ENCODE measurements around the gene KCNB1.

The KCNB1 gene

GRCh38 chr20:49482621-49483017 is at the start of gene KCNB1:
Gene KCNB1 (minus strand): TSS chr20:49482668. CDS start chr20:49482480, 188 bp downstream.
- peak; percentile 51 for DNase-seq

- DNase-seq: no peak
These were observed 47.0 kb upstream of the KCNB1 start for GRCh38 chr20:49529470-49529869.

GRCh38 chr20:49526568-49526967 is 44.1 kb upstream of the KCNB1 start:
- DNase-seq: no peak

GRCh38 chr20:49526056-49526455 is 43.6 kb upstream of the KCNB1 start:
- no peak for DNase-seq

- DNase-seq: no peak
These were observed 41.4 kb upstream of the KCNB1 start for GRCh38 chr20:49523767-49524360.

- no peak for DNase-seq
These were observed 38.9 kb upstream of the KCNB1 start for GRCh38 chr20:49521356-49521755.

GRCh38 chr20:49519777-49520359 is 37.4 kb upstream of the KCNB1 start:
- DNase-seq: no peak

GRCh38 chr20:49519212-49519712 is 36.8 kb upstream of the KCNB1 start:
- no peak for DNase-seq

GRCh38 chr20:49518576-49518975 is 36.1 kb upstream of the KCNB1 start:
- no peak for DNase-seq

- DNase-seq: no peak
These were observed 35.3 kb upstream of the KCNB1 start for GRCh38 chr20:49517805-49518100.

GRCh38 chr20:49516916-49517804 is 34.7 kb upstream of the KCNB1 start:
- no peak for DNase-seq

GRCh38 chr20:49515586-49515985 is 33.1 kb upstream of the KCNB1 start:
- no peak for DNase-seq

GRCh38 chr20:49513517-49513916 is 31.0 kb upstream of the KCNB1 start:
- no peak for DNase-seq

GRCh38 chr20:49513009-49513408 is 30.5 kb upstream of the KCNB1 start:
- DNase-seq: no peak

- no peak for DNase-seq
These were observed 29.5 kb upstream of the KCNB1 start for GRCh38 chr20:49511788-49512525.

- DNase-seq: peak; percentile 90
These were observed 28.2 kb upstream of the KCNB1 start for GRCh38 chr20:49510562-49511122.

GRCh38 chr20:49508435-49509199 is 26.1 kb upstream of the KCNB1 start:
- DNase-seq: peak; percentile 50

GRCh38 chr20:49507741-49508434 is 25.4 kb upstream of the KCNB1 start:
- DNase-seq: no peak

GRCh38 chr20:49505518-49505917 is 23.1 kb upstream of the KCNB1 start:
- peak; percentile 41 for DNase-seq

GRCh38 chr20:49503176-49503575 is 20.7 kb upstream of the KCNB1 start:
- DNase-seq: no peak

- peak; percentile 26 for DNase-seq
These were observed 19.4 kb upstream of the KCNB1 start for GRCh38 chr20:49501917-49502316.

GRCh38 chr20:49497398-49497669 is 14.9 kb upstream of the KCNB1 start:
- no peak for DNase-seq
